HG02981 (cell line): ENCODE data around the gene NAV1.
"Not testable (repeated sequence)": the region's sequence is repeated elsewhere in the genome, so short reads cannot be mapped to it uniquely, and the experiment has no call there.

Experiments used
- ATAC-seq: cut with Tn5 transposase; IDR thresholded peaks from one replicate; pipeline ENCODE4 v1.9.1; 2021; ENCODE audit warnings: mild to moderate bottlenecking, moderate library complexity; ENCODE audit not compliant: unreplicated experiment

Gene NAV1

GRCh38 chr1:201562659-201563405, 23.9 kb downstream of the NAV1 start:
- no peak for ATAC-seq

- no peak for ATAC-seq
Observed at GRCh38 chr1:201563406-201563780, 24.5 kb downstream of the NAV1 start.

- no peak for ATAC-seq
Observed at GRCh38 chr1:201563941-201564340, 25.0 kb downstream of the NAV1 start.

GRCh38 chr1:201565024-201565730, 26.2 kb downstream of the NAV1 start:
- no peak for ATAC-seq

- ATAC-seq: no peak
Observed at GRCh38 chr1:201565771-201566528, 27.0 kb downstream of the NAV1 start.

GRCh38 chr1:201566529-201566823, 27.5 kb downstream of the NAV1 start:
- no peak for ATAC-seq

GRCh38 chr1:201566933-201567801, 28.2 kb downstream of the NAV1 start:
- ATAC-seq: no peak

- no peak for ATAC-seq
Observed at GRCh38 chr1:201568265-201568664, 29.3 kb downstream of the NAV1 start.

- ATAC-seq: no peak
Observed at GRCh38 chr1:201568859-201569294, 29.9 kb downstream of the NAV1 start.

- ATAC-seq: no peak
Observed at GRCh38 chr1:201570181-201570885, 31.4 kb downstream of the NAV1 start.

GRCh38 chr1:201570886-201571624, 32.1 kb downstream of the NAV1 start:
- ATAC-seq: no peak

GRCh38 chr1:201573030-201573429, 34.1 kb downstream of the NAV1 start:
- ATAC-seq: no peak

GRCh38 chr1:201573923-201574322, 35.0 kb downstream of the NAV1 start:
- ATAC-seq: no peak

GRCh38 chr1:201575912-201576311, 37.0 kb downstream of the NAV1 start:
- ATAC-seq: no peak

- no peak for ATAC-seq
Observed at GRCh38 chr1:201576914-201577313, 38.0 kb downstream of the NAV1 start.

GRCh38 chr1:201578008-201578888, 39.3 kb downstream of the NAV1 start:
- no peak for ATAC-seq

GRCh38 chr1:201581371-201581770, 42.4 kb downstream of the NAV1 start:
- ATAC-seq: not testable (repeated sequence)

- ATAC-seq: no peak
Observed at GRCh38 chr1:201582705-201583442, 43.9 kb downstream of the NAV1 start.
